Fibroblast of pulmonary artery (primary cell): Measurements from ENCODE around the gene CNIH3.

Experiments
- DNase-seq: peaks from one replicate; pipeline ENCODE4 v3.0.0-alpha.2; 2010; ENCODE audit warnings: low read depth
- H3K4me3 ChIP-seq: replicated peaks from 2 replicates; pipeline ENCODE4 v1.5.1; 2011; ENCODE audit warnings: low read depth, mild to moderate bottlenecking, control low read depth, low read length, moderate library complexity
- TF ChIP-seq, protein P1 (sequence below): IDR thresholded peaks from 2 replicates; pipeline ENCODE4 v1.5.1; 2011; ENCODE audit warnings: mild to moderate bottlenecking, control low read depth, low read length, inconsistent platforms; ENCODE audit errors: missing control alignments

The CNIH3 gene

DNA sequence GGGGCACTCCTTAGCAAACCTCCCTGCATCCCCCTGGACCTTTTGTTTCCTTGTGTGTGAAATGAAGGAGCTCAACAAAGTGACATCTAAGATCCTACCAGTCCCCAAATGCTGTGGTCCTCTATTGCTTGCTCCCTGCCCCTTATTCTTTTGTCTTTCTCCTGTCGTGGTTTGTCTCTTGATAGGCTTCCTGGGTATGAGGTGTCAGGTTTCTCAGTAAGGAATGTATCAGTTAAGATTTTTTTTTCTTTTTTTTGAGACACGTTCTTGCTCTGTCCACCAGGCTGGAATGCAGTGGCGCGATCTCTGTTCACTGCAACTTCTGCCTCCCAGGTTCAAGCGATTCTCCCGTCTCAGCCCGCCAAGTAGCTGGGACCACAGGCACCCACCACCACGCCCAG lies 16.8 kb downstream of the CNIH3 start:
- TF ChIP-seq, protein P1, sequence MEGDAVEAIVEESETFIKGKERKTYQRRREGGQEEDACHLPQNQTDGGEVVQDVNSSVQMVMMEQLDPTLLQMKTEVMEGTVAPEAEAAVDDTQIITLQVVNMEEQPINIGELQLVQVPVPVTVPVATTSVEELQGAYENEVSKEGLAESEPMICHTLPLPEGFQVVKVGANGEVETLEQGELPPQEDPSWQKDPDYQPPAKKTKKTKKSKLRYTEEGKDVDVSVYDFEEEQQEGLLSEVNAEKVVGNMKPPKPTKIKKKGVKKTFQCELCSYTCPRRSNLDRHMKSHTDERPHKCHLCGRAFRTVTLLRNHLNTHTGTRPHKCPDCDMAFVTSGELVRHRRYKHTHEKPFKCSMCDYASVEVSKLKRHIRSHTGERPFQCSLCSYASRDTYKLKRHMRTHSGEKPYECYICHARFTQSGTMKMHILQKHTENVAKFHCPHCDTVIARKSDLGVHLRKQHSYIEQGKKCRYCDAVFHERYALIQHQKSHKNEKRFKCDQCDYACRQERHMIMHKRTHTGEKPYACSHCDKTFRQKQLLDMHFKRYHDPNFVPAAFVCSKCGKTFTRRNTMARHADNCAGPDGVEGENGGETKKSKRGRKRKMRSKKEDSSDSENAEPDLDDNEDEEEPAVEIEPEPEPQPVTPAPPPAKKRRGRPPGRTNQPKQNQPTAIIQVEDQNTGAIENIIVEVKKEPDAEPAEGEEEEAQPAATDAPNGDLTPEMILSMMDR, result no peak
- peak; percentile 57 for DNase-seq
- no peak overlapping the region for H3K4me3 ChIP-seq

- peak; percentile 69 for DNase-seq
Observed at GRCh38 chr1:224635356-224635755, 19.2 kb downstream of the CNIH3 start.

GRCh38 chr1:224637515-224637914 lies 21.4 kb downstream of the CNIH3 start:
- peak; percentile 75 for DNase-seq
- no peak overlapping the region for H3K4me3 ChIP-seq
- TF ChIP-seq, protein P1, result no peak

More at GRCh38 chr1:224635356-224635755, 19.2 kb downstream of the CNIH3 start:
- TF ChIP-seq, protein P1, result no peak
- H3K4me3 ChIP-seq, result no peak overlapping the region

GRCh38 chr1:224637936-224638335 lies 21.8 kb downstream of the CNIH3 start:
- no peak for DNase-seq
- TF ChIP-seq, protein P1, result no peak
- no peak overlapping the region for H3K4me3 ChIP-seq

GRCh38 chr1:224639426-224639975 lies 23.4 kb downstream of the CNIH3 start:
- DNase-seq, result no peak
- H3K4me3 ChIP-seq, result no peak overlapping the region
- TF ChIP-seq, protein P1, result no peak

- H3K4me3 ChIP-seq, result no peak overlapping the region
- TF ChIP-seq, protein P1, result no peak
- DNase-seq, result no peak
Observed at GRCh38 chr1:224640018-224640417, 23.9 kb downstream of the CNIH3 start.

- H3K4me3 ChIP-seq, result no peak overlapping the region
- TF ChIP-seq, protein P1, result no peak
- DNase-seq, result no peak
Observed at GRCh38 chr1:224640587-224640986, 24.5 kb downstream of the CNIH3 start.
